ENCODE results near the gene MAGI2.

MAGI2 gene

DNA sequence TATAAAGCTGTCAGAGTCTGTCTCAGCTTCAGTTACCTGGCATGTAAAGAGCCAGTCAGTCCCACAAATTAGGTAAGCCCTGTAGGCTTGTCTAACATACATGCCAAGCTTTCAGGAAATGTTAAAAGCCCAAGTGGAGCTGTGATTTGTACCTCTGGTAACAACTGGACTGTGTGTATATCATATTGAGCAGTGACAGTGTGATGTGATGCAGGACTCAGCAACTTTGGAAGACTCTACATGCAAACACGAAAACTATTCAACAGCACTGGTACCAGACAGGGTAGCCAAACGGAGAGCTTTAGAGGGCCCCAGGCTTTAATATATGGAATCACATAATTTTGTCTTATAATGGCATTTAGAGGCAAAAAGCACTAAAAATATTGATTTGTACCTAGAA, 1066.9 kb downstream of the MAGI2 start:
- no peak for DNase-seq

DNA sequence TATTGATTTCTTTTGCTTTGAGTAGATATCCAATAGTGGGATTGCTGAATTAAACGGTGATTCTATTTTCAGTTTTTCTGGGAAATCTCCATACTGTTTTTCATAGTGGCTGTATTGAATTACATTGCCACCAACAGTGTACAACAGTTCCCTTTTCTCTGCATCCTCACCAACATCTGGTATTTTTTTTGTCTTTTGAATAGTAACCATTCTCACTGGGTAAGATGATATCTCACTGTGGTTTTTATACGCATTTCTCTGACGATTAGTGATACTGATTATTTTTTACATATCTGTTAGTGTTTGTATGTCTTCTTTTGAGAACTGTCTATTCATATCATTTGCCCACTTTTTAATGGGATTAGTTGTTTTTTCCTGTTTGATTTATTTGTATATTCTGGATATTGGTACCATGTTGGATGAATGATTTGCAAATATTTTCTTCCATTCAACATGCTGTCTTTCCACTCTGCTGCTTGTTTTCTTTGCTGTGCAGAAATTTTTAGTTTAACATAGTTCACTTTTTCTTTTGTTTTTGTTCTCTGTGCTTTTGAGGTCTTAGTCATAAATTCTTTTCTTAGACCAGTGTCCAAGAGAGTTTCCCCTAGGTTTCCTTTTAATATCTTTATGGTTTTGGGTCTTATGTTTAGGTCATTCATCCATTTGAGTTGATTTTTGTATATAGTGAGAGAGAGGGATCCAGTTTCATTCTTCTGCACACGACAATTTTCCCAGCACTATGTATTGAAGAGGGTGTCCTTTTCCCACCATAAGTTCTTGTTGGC, 1070.2 kb downstream of the MAGI2 start:
- no peak for DNase-seq

DNA sequence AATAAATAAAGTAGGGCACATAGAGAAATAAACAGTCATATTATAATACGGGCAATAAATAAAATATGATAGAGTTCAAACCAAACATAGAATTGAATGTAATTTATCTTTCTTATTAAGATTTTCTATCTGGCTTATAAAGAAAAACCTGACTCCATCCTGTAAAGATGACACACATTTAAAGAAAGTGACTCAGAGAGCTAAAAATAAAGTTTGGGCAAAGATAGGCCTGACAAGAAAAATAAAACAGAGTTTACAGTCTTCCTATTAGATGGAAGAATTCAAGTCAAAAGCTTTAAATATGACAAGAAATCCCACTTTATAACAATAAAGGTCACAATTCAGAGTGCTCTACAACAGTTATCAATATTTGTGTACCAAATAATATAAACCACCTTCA, 1074.3 kb downstream of the MAGI2 start:
- peak; percentile 61 for DNase-seq

DNA sequence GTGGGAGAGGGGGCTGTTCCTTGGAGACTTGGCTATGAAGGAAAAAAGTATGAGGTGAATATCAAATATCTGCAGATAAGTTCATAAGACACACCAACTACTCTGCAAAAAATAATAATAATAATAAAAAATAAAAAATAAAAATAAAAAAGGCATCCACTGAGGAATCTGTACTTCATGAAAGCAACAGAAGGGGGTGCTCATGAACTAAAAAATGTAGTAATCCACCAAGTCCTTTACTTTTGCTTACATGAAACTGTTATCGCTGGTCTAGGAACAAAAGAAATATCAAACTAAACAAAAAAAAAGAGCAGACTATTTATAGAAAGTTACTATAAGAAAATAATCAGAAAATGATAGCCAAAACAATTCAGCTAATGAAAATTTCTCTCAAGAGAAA, 1075.9 kb downstream of the MAGI2 start:
- DNase-seq = no peak

DNA sequence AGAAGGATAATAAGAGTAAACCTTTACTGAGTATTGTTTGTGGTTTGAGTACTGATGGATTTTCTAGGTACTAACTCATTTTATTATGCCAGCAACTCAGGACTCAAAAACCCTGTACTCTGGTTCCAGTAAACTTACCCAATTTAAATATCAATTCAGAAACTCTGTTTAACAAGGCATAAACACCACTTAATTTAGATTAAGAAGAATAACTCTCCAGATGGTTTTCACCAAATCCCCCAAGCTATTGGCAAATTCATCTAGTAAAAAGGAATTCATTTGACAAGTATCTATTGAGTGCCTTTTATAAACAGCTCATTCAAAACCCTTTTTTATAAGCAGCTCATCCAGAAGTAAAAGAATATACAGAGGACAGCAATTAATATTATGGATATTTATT, 1082.5 kb downstream of the MAGI2 start:
- no peak for DNase-seq

DNA sequence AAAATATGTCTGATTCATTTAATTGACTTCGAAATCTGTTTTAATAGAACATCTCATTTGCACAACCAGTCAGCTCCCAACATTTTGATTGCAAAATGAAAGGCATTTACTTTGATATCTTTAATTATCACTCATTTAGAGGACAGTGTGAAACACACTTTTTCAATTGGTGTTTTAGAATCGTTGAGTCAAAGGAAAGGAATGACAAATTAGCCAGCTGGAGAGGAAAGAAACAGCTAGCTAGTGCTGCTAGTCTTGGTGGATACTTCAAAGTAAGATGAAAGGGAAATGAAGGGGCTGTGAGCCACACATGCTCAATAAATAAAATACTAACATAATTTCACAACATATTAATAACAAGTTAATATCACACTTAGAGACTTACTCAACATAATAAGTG, 1084.7 kb downstream of the MAGI2 start:
- DNase-seq = peak; percentile 20

DNA sequence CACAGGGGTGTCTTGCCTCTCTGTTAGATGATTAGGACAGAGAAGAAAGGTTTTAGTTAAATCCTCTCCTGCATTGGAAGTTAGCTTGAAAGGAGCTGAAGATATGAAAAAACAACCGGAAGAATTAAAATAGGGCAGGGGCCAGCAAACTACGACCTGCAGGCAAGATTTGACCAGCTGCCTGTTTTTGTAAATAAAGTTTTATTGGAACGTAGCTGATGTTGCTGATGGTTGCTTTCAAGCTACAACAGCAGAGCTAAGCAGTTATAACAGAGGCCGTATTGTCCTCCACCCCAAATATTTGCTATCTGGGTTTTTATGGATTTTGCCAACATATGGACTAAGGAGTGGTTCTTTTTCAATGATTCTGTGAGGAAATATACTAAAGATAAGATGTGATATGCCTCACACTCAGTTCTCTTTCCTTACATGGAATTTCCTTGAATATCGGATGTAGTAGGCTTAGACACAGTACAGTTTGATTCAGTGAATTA, 1086.1 kb downstream of the MAGI2 start:
- no peak for DNase-seq

DNA sequence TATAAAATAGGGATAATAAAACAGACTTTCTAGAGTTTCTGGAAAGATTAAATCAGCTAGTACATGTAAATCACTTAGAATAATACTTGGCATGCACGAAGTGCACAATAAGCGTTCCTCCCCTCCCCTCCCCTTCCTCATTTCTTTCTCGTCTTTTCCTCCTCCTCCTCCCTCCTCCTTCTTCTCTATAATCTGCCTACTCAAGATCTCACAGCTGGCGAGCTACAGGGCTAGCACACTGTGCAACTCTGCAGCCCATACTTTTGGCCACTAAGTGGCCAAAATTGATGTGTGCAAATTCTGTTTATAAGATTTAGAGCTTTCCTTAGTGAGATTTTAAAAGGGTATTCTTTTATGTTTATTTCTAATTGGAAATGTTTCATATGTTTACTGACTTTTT, 1089.6 kb downstream of the MAGI2 start:
- DNase-seq = no peak

DNA sequence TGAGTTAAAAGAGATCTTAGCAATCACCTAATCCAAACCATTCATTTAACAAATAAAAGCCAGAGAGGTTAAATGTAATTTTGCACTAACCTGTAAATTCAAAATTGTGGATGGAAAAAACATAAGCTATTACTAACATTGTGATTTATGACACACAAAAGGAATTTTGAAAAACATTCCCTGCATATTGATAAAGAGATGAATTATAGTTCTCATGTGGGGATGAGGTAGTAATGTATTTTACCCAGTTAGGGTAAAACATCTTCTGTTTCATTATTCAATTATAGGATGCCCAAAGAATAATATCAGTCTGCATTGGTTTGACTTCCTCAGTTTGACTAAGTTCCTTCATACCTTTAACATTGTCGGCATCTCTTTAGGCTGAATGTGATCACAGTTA, 1093.6 kb downstream of the MAGI2 start:
- no peak for DNase-seq

DNA sequence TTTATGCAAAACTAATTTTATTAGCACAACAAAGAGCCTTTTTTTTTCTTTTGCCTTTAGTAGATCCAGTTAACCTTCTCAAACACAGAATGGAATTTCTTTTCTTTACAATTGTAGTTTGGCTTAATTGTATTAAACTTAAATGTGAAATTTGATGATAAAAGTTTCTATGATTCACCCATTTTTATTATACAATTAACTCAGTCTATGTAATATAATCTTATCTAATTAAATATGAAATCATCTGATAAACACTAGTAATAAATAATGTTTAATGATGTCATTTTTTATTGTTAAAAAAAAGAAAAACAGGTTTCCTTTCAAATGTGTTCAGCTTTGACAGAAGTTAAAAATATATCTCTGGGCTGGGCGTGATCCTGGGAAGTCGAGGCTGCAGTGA, 1095.8 kb downstream of the MAGI2 start:
- DNase-seq = no peak

DNA sequence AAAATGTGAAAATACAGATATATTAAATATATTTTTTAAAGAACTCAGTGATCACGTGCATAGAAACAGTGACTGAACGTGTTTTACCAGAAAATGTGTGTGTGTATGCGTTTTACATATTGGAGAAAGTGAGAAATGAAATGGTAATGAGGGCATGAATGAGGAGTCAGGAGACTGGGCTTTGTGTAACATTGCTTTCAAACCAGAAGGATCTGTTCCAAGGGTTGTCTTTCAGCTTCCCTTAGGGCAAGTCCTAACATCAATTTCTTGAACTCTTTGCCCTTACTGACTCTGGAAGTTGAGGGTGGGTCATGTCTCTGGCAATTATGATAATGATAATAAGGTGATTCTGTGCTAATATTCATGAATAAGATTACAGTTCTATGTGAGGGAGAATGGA, 1097.6 kb downstream of the MAGI2 start:
- DNase-seq = no peak

DNA sequence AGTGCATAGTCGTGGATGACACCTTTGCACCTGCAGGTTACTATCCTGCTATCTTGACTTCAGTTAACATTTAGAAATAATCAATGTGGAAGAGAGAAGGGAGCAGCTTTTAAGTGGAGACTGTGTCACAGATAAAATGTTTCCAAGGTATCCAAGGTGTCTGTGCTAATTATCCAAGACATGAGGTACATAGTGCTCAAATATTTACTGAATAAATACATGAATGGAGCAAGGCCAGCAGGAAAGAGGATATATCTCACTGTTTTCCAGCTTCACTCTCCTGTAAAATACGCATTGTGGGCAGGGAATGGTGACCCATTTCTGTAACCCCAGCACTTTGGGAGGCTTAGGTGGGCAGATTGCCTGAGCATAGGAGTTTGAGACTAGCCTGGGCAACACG, 1102.5 kb downstream of the MAGI2 start:
- DNase-seq = no peak

DNA sequence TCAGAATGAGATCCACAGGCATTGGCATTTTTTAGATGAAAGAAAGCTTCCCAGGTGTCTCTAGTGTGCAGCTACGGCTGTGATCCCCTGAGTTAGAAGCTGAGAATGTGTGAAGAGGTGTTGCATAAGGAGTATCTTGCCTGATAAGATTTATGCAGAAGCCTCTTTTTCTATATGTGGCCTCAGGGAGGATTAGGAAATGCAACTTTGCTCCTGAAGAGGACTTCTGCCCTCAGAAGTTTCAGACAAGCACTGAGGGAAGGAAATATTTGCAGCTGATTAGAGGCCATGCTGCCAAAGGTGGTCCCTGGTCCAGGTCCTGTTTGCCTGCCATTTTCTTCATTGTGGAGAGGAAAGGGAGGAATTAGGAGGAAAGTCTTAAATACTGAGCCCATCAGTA, 1103.1 kb downstream of the MAGI2 start:
- DNase-seq = no peak

DNA sequence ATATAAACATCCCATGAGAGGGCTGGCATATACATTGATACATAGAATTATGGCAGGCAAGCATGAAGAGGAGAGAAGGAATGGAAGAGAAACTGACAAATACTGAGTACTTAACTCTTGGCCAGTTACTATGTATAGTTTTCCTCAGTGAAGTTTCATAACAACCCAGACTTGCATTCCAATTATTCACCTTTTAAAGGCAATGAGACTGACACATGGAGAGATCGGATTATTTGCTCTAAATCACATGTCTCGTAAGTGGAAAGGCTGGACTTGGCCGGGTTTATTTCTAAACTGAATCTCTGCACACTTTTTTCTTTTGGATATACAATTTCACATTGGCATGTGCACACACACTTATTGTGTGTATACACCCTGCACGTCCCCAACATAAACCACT, 1106.6 kb downstream of the MAGI2 start:
- no peak for DNase-seq

DNA sequence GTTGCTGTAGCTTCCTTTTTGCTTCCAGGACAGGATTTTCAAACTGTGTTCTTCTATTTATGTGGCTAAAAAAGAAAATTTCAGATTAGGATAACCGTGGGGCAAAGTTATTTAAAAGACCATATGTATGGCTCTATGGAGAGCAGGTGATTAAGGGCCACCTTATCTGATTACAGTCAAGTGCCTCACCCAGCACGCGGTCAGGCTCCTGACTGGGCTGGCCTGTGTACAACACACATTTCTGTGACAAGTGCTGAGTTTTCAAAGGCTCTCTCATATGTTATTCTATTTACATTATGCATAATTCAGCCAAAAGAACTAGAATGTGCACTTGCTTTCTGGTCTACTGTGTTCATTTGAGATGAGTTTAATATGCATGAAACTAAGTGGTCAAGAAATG, 1107.5 kb downstream of the MAGI2 start:
- no peak for DNase-seq

DNA sequence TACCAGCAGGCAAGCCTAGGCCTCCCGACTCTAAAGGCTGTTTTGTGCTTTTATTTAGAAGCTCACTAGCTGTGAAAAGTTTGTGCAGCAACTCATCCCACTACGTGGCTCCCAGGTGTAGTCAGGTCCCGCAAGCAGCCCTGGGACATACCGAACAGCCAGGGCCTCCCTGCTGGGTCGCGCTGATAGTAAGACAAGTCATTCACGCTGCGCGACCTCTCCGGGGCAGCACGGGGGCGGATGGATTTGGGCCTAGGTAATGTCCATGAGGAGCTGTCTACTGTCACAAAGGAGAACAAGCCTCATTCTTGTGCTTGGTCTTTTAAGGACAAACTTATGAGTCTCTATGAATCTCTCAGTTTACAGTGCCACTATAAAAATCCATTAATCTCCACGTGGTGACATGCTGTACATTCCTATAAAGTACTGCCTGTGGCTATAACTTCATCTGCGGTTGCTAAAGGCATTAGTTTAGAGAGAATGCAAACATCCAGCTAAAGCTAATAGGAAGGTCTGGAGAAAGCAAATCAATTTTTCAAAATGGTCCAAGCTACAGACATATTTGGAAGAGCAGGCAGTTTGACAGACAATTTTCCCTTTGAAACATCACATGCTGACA, 1108.1 kb downstream of the MAGI2 start:
- DNase-seq = no peak

DNA sequence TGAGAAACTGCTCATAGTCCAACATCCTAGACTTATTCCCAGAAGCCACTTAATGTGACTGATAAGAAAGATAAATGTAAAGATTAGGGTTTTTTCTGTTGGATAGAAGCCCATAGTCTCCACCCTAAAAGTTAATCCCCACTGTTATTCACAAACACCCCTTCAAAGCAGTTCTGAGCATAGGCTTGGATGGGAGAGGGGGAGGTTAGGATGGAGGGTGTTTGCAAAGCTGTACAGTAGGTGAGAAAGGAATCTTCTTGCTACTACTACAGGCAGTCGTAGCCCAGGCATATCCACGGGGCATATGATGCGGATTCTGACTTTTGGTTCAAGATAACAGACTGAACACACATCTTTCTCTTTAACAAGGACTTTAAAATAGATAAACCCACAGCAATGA, 1119.0 kb downstream of the MAGI2 start:
- DNase-seq = no peak

DNA sequence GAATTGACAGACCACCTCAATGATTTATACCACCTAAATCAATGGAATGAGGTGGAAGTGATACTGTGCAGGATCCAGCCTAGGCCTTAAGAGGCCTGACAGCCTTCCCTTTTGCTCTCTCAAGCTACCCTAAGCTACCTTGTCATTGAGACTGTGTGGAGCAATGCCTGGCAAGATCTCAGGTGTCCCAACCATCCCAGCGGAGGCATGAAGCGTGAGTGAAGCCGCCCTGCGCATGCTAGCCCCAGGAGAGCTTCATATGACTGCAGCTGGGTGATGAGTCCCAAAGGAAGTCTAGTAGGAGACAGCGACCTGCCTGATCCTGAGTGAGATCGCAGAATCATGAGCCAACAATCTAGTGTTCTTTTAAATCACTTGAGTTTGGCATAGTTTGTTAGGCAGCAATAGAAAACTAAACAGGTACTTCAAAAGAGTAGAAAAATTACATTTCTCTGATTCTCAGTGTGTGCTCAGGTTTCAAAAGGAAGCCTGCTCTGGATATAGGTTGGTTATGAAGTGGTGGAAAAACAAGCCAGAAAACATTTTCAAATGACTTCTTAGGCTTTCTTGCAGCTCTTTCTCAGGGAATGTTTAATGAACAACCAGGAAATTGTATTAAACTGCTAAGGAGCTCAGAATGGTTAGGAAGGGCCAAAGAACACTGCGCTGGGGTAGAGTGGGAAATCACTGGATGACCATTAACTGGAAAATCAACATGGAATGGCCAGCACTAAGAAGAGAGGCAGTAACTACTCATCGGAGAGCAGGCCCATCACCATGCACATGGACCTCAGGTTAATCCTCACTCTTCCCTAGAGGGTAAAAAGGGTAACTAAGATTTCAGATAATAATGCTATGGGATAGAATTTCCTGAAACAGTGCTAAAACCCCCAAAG, 1119.7 kb downstream of the MAGI2 start:
- no peak for DNase-seq

DNA sequence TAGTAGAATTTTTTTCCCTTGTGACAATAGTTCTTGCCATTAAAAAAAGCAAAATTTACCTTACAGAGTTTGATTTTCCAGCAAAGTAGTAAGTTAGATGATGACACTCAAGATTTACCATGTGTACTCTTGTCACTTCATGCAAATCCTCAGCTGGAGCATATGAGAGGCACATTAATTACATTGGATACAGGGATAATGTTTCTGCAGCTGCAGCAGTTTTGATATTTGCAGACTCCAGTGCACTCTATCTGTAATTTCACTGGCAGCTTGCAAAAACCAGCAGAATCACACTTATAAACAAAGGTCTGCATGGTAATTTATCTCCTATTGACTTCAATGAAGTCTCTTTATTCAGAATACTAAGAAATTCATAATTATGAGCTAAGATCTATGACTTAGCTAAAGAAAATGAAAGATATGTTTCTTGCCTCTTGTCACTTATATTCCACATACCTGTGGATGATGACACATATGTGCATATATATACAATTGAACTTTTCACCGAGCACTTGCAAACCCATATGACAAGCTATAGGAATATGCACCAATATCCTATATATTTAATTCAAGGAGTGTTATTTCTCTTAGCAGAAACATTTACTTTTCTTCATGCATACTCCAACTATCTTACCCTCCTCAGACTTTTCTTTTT, 1124.3 kb downstream of the MAGI2 start:
- no peak for DNase-seq

DNA sequence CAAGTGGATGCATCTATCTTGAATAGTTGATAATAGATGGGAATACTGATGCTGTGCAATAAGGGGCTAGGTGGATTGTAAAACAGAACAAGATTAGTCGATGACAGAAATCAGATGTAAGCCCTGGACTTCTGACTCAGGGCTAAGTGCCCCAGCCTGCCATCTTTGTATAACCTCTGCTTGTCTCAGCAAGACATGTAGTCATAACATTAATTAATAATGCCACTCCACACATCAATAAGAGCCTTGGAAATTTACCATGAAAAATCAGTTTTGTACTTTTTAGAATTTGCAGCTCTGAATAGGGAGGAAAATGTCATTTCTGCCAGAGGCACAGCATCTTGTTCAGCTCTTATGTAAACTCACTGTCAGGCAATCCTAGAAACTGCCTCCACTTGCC, 1125.7 kb downstream of the MAGI2 start:
- DNase-seq = no peak

DNA sequence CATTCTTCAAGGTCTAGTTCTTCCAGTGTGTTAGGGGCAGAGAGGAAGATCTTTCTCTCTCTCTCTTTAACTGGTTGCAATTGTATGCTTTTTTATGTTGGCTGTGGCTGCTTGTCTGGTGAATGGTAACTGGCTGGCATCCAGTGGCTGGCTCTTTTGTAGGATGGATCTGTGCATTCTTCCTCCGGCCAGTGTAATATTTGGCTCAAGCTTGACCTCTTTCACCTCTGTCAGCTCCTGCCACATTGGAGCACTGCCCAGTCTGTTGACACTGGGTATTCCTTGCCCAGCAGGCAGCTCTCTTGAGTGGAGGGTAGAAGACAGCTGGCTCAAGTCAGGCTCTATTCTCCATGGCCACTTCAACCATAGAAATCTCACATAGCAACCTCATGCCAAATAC, 1126.6 kb downstream of the MAGI2 start:
- no peak for DNase-seq

DNA sequence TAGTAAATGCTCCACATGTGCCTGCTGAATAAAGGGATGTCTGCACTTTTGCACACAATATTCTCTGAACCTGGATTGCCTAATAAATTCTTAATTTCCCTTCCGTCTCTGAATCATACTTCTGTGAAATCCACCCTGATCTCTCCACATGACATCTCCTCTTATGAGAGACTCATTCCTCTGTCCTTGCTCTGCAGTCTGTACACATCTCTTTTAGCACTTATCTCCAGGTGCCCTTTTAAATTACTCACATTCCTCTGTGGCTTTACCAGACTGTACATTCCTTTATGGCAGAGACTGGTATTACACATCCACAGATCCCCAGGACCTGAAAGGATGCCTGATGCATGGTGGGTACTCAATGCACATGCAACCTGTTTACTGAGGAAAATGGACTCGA, 1127.3 kb downstream of the MAGI2 start:
- peak; percentile 33 for DNase-seq

DNA sequence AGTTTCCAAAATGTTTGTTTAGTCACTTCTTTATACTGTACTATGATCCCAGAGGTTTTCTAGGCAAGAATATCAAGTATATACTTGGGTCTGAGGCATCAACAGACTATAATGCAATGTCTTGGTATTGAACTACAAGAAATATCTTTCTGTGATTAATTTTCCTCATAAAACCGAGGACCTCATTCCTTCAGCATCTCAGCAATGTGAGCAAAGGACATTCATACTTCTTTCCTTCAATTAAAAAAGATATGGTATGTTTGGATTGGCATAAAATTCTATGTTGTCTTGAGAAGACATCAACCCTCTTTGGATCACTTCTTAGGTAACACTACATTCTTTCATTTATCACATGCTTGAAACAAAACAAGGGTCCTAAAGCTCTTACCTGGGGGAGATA, 1130.3 kb downstream of the MAGI2 start:
- DNase-seq = no peak
